Trophoblast cell (in vitro differentiated cells and primary cell): Measurements from ENCODE around the gene NFXL1.

Source experiments
- DNase-seq, 2 donors: peaks; one replicate each; pipeline ENCODE4 v3.0.0-alpha.2; 2016
- H2AFZ ChIP-seq: 2 replicates; pipeline ENCODE4 v1.6.1; 2013; ENCODE audit warnings: low read length, moderate library complexity, mild to moderate bottlenecking; ENCODE audit not compliant: insufficient read depth, poor library complexity
- H2AK5ac ChIP-seq: 2 replicates; pipeline ENCODE4 v1.6.1; 2013; ENCODE audit warnings: mild to moderate bottlenecking, low read length
- H2BK120ac ChIP-seq: 2 replicates; pipeline ENCODE4 v1.6.1; 2013; ENCODE audit warnings: low read length, mild to moderate bottlenecking, moderate library complexity; ENCODE audit not compliant: insufficient read depth, poor library complexity
- H2BK12ac ChIP-seq: 2 replicates; pipeline ENCODE4 v1.6.1; 2013; ENCODE audit warnings: mild to moderate bottlenecking, low read length, moderate library complexity
- H2BK5ac ChIP-seq: 2 replicates; pipeline ENCODE4 v1.6.1; 2013; ENCODE audit warnings: low read length, low read depth, moderate library complexity, mild to moderate bottlenecking; ENCODE audit not compliant: poor library complexity
- H3K14ac ChIP-seq: 2 replicates; pipeline ENCODE4 v1.6.1; 2013; ENCODE audit warnings: mild to moderate bottlenecking, low read length
- H3K18ac ChIP-seq: 2 replicates; pipeline ENCODE4 v1.6.1; 2013; ENCODE audit warnings: mild to moderate bottlenecking, low read length
- H3K23ac ChIP-seq: 2 replicates; pipeline ENCODE4 v1.6.1; 2013; ENCODE audit warnings: low read length
- H3K27ac ChIP-seq: 2 replicates; pipeline ENCODE4 v1.5.1; 2013; ENCODE audit warnings: low read depth, mild to moderate bottlenecking, inconsistent platforms, low read length, moderate library complexity
- H3K27me3 ChIP-seq: 2 replicates; pipeline ENCODE4 v1.6.1; 2013; ENCODE audit warnings: inconsistent platforms, mild to moderate bottlenecking, low read length, moderate library complexity; ENCODE audit not compliant: insufficient read depth
- H3K36me3 ChIP-seq, 2 experiments: 1 replicate in 1 of 2; 2 replicates in 1 of 2; pipeline ENCODE4 v1.6.1; 2013; ENCODE audit warnings: low read length in 2 of 2, mild to moderate bottlenecking in 2 of 2, moderate library complexity in 1 of 2; ENCODE audit not compliant: insufficient read depth in 2 of 2, control insufficient read depth in 1 of 2
- H3K4ac ChIP-seq: 2 replicates; pipeline ENCODE4 v1.6.1; 2013; ENCODE audit warnings: low read depth, mild to moderate bottlenecking, low read length, moderate library complexity
- H3K4me1 ChIP-seq, 2 experiments: 1 replicate in 1 of 2; 2 replicates in 1 of 2; pipeline ENCODE4 v1.6.1; 2013; ENCODE audit warnings: low read length in 2 of 2, mild to moderate bottlenecking in 2 of 2, moderate library complexity in 1 of 2; ENCODE audit not compliant: insufficient read depth in 2 of 2, control insufficient read depth in 1 of 2
- H3K4me2 ChIP-seq: 2 replicates; pipeline ENCODE4 v1.6.1; 2013; ENCODE audit warnings: inconsistent platforms, mild to moderate bottlenecking, low read length, moderate library complexity
- H3K4me3 ChIP-seq: 2 replicates; pipeline ENCODE4 v1.5.1; 2013; ENCODE audit warnings: mild to moderate bottlenecking, low read depth, low read length, inconsistent platforms
- H3K79me1 ChIP-seq: one replicate; pipeline ENCODE4 v1.6.1; 2013; ENCODE audit warnings: low read length
- H3K79me2 ChIP-seq: 2 replicates; pipeline ENCODE4 v1.6.1; 2013; ENCODE audit warnings: low read length, mild to moderate bottlenecking; ENCODE audit not compliant: control insufficient read depth, insufficient read depth, poor library complexity
- H3K9ac ChIP-seq: 2 replicates; pipeline ENCODE4 v1.6.1; 2013; ENCODE audit warnings: mild to moderate bottlenecking, low read length
- H3K9me3 ChIP-seq: 2 replicates; pipeline ENCODE4 v1.6.1; 2013; ENCODE audit warnings: low read depth, mild to moderate bottlenecking, control low read depth, inconsistent platforms, low read length; ENCODE audit not compliant: insufficient read depth
- H4K12ac ChIP-seq: 2 replicates; pipeline ENCODE4 v1.6.1; 2013; ENCODE audit warnings: low read depth, mild to moderate bottlenecking, low read length, moderate library complexity
- H4K8ac ChIP-seq: 2 replicates; pipeline ENCODE4 v1.6.1; 2013; ENCODE audit warnings: low read depth, mild to moderate bottlenecking, low read length, moderate library complexity
- H4K91ac ChIP-seq: one replicate; pipeline ENCODE4 v1.6.1; 2013; ENCODE audit warnings: low read depth, mild to moderate bottlenecking, low read length, moderate library complexity
- WGBS: extraction: QIAGEN DNeasy Blood & Tissue Kit; methylation state at CpG from one replicate; pipeline ENCODE4 v1.1.7; 2013; ENCODE audit warnings: missing lambda C conversion rate; ENCODE audit not compliant: insufficient read length, insufficient coverage; ENCODE audit errors: extremely low coverage; 5-methylcytosine and 5-hydroxymethylcytosine counted together

Gene NFXL1

DNA sequence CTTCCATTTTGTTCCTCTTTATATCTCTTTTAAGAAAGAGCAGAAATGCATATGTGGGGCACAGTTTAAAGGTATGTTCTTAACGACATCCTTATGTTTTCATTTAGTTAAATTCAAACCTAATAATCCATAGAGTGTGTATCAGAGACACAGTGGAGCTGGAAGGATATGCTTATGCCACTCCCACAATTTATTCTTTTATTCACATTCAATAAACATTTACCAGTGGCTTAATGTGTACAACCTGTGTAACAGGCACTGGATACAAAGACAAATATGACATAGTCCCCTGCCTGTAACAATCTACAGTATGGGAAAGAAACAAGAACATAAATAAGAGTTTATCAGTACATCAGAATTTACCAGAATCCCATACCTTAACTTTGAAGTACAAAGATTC is 54.1 kb downstream of the NFXL1 start:
- no peak overlapping the region for H3K27ac ChIP-seq
- H3K79me1 ChIP-seq, result no peaks in the 10 kb centered on the region
- DNase-seq, result no peak
- H3K4me1 ChIP-seq, result no peaks in the 10 kb centered on the region
- no peak overlapping the region for H4K12ac ChIP-seq
- H3K27me3 ChIP-seq, result no peaks in the 10 kb centered on the region
- no peak overlapping the region for H2AK5ac ChIP-seq
- H2BK12ac ChIP-seq, result no peak overlapping the region
- no peak overlapping the region for H3K23ac ChIP-seq
- no peak overlapping the region for H3K4me2 ChIP-seq
- peaks cover 0 to 6% of the 10 kb centered on the region in 2 experiments for H3K36me3 ChIP-seq
- H4K8ac ChIP-seq, result no peak overlapping the region
- no peak overlapping the region for H3K4me3 ChIP-seq
- no peak overlapping the region for H2BK5ac ChIP-seq
- H3K9me3 ChIP-seq, result no peaks in the 10 kb centered on the region
- no peak overlapping the region for H3K9ac ChIP-seq
- no peak overlapping the region for H3K18ac ChIP-seq
- H4K91ac ChIP-seq, result no peak overlapping the region
- H3K14ac ChIP-seq, result no peak overlapping the region
- H3K79me2 ChIP-seq, result peaks cover 2% of the 10 kb centered on the region
- H3K4ac ChIP-seq, result no peak overlapping the region
- H2BK120ac ChIP-seq, result no peak overlapping the region
- no peak overlapping the region for H2AFZ ChIP-seq
- no CpG with 5 or more reads among the region's 1 CpG for WGBS

DNA sequence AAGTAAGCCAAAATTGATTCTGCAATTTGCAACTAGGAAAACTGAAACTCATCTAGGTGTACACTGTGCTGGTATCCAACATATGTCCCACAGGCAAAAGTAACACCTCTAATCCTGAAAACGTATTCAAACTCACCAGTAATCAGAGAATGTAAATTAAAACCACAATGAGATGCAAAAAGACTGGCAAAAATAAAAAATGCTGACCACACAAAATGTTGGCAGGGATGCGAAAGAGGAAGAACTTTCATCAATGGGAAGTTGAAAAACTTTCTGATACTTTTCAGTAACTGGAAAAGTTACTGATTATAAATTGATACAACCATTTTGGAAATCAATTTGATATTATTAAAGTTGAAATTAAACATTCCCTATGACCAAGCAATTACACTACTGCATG is 56.4 kb downstream of the NFXL1 start:
- Histone ChIP-seq H4K8ac (no peak overlapping the region), H3K36me3 (no peaks in the 10 kb centered on the region), H3K14ac (no peak overlapping the region), H3K27me3 (no peaks in the 10 kb centered on the region), H3K4me1 (no peaks in the 10 kb centered on the region), H2BK5ac (no peak overlapping the region), H4K91ac (no peak overlapping the region), H3K4ac (no peak overlapping the region), H2BK120ac (no peak overlapping the region), H3K27ac (no peak overlapping the region), H3K9me3 (no peaks in the 10 kb centered on the region), H3K4me2 (no peak overlapping the region), H3K23ac (no peak overlapping the region), H3K9ac (no peak overlapping the region), H3K18ac (no peak overlapping the region), H2AK5ac (no peak overlapping the region), H3K79me2 (peaks cover 2% of the 10 kb centered on the region), H2BK12ac (no peak overlapping the region), H4K12ac (no peak overlapping the region), H3K79me1 (no peaks in the 10 kb centered on the region), H3K4me3 (no peak overlapping the region), H2AFZ (no peak overlapping the region)
- WGBS, result no CpG with 5 or more reads among the region's 2 CpGs
- no peak for DNase-seq

DNA sequence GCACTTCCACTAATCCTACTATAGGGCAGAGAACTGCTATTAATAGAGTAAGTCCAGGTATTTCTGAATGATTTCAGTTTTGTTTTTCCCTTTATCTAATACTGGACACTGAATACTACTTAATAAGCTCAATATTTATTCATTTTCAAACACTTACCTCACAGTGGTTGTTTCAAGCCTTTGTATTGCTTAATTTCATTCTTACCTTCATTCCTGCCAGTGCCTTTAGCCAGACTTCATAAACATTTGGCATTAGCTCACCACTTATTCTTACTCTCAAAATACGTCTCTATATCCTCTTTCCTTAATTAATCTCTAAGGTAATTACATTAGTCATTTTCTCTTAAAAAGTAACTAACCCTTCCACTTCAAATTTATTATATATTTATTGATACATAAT is 57.7 kb downstream of the NFXL1 start:
- no peak for DNase-seq
- WGBS, result 100% methylated on average over 1 of the region's 1 CpG
- Histone ChIP-seq H3K9ac (no peak overlapping the region), H3K18ac (no peak overlapping the region), H3K4ac (no peak overlapping the region), H3K79me2 (peaks cover 2% of the 10 kb centered on the region), H2AK5ac (no peak overlapping the region), H2BK5ac (no peak overlapping the region), H3K36me3 (no peaks in the 10 kb centered on the region), H2BK120ac (no peak overlapping the region), H3K27ac (no peak overlapping the region), H3K14ac (no peak overlapping the region), H3K4me1 (no peaks in the 10 kb centered on the region), H4K91ac (no peak overlapping the region), H4K12ac (no peak overlapping the region), H3K79me1 (no peaks in the 10 kb centered on the region), H3K4me2 (no peak overlapping the region), H3K27me3 (no peaks in the 10 kb centered on the region), H3K23ac (no peak overlapping the region), H4K8ac (no peak overlapping the region), H2BK12ac (no peak overlapping the region), H3K4me3 (no peak overlapping the region), H2AFZ (no peak overlapping the region), H3K9me3 (no peaks in the 10 kb centered on the region)

- no peak for DNase-seq
- no peaks in the 10 kb centered on the region for H3K36me3 ChIP-seq
- peaks cover 2% of the 10 kb centered on the region for H3K79me2 ChIP-seq
- WGBS, result no CpG with 5 or more reads among the region's 2 CpGs
- no peak overlapping the region for H2BK5ac ChIP-seq
- H2AFZ ChIP-seq, result no peak overlapping the region
- no peaks in the 10 kb centered on the region for H3K79me1 ChIP-seq
- H3K4me1 ChIP-seq, result no peaks in the 10 kb centered on the region
- H3K27me3 ChIP-seq, result no peaks in the 10 kb centered on the region
- H2BK12ac ChIP-seq, result no peak overlapping the region
- H2AK5ac ChIP-seq, result no peak overlapping the region
- H3K9ac ChIP-seq, result no peak overlapping the region
- H3K23ac ChIP-seq, result no peak overlapping the region
- no peaks in the 10 kb centered on the region for H3K9me3 ChIP-seq
- no peak overlapping the region for H2BK120ac ChIP-seq
- H4K91ac ChIP-seq, result no peak overlapping the region
- no peak overlapping the region for H3K14ac ChIP-seq
- H3K4me3 ChIP-seq, result no peak overlapping the region
- no peak overlapping the region for H3K27ac ChIP-seq
- H3K4me2 ChIP-seq, result no peak overlapping the region
- no peak overlapping the region for H3K4ac ChIP-seq
- no peak overlapping the region for H3K18ac ChIP-seq
- H4K12ac ChIP-seq, result no peak overlapping the region
- H4K8ac ChIP-seq, result no peak overlapping the region
Measured at GRCh38 chr4:47855350-47855749, 59.0 kb downstream of the NFXL1 start.
